ENCODE measurements around the gene HEPACAM. TPM values are rescaled to one million over a fixed set of nuclear protein-coding genes. Genes with fewer than 3 reads are reported as not detected.

HEPACAM gene
- total RNA-seq, 1 experiment from 2014 or later = not detected

DNA sequence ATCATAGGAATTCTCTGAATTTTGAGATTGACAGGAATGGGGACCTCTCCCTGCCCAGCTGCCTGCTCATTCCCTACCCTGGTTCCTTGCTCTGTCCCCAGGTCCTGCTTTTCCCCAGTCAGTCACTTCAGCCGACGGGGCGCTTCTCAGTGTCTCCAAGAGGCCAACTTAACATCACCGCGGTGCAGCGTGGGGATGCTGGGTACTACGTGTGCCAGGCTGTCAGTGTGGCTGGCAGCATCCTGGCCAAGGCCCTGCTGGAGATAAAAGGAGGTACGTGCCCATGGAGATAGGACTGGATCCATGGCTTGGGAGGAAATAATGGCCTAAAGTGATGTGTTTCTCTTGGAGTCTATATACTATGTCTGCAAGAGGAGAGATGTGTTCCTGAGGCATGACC is 63.6 kb downstream of the HEPACAM start:
- Histone ChIP-seq H3K9me3 (ENCODE audit: control insufficient read depth, low read depth, low read length) (no peaks in the 10 kb centered on the region), H3K79me2 (ENCODE audit: insufficient read depth, low read length) (no peaks in the 10 kb centered on the region), H3K23ac (ENCODE audit: insufficient read length, low read depth, low read length) (no peak overlapping the region), H3K4me2 (ENCODE audit: insufficient read depth, insufficient read length, low read length) (no peak overlapping the region), H3K27ac (ENCODE audit: insufficient read length, low read depth, low read length) (no peak overlapping the region), H3K56ac (ENCODE audit: insufficient read length, low read depth, low read length) (no peak overlapping the region), H3K4ac (ENCODE audit: low read depth, low read length) (no peak overlapping the region), H2BK15ac (ENCODE audit: low read depth, low read length) (no peak overlapping the region), H3K27me3 (ENCODE audit: insufficient read depth, low read length) (peaks cover 53% of the 10 kb centered on the region), H3T11ph (ENCODE audit: low read length) (no peak overlapping the region), H4K5ac (ENCODE audit: insufficient read length, low read depth, low read length) (no peak overlapping the region), H3K18ac (ENCODE audit: insufficient read length, low read depth, low read length) (no peak overlapping the region), H4K8ac (replicated peaks; ENCODE audit: insufficient read length, low read depth, low read length) (no peak overlapping the region), H3K4me1 (ENCODE audit: insufficient read depth, low read length) (no peaks in the 10 kb centered on the region), H2BK120ac (ENCODE audit: low read depth, low read length, poor library complexity, severe bottlenecking) (no peak overlapping the region), H2BK20ac (ENCODE audit: low read depth, low read length, poor library complexity, severe bottlenecking) (no peak overlapping the region), H3K79me1 (ENCODE audit: insufficient read depth, low read depth, low read length, poor library complexity, severe bottlenecking) (no peaks in the 10 kb centered on the region), H2BK5ac (ENCODE audit: insufficient read length, low read length) (no peak overlapping the region), H3K9ac (ENCODE audit: extremely low read depth, insufficient read length, low read length) (no peak overlapping the region), H3K23me2 (ENCODE audit: insufficient read length, low read depth, low read length, poor library complexity, severe bottlenecking) (peaks cover 5% of the 10 kb centered on the region), H2AK5ac (ENCODE audit: insufficient read length, low read length) (no peak overlapping the region), H4K91ac (ENCODE audit: insufficient read length, low read depth, low read length) (no peak overlapping the region), H2AFZ (ENCODE audit: low read length) (no peak overlapping the region), H3K14ac (ENCODE audit: insufficient read depth, low read length) (no peak overlapping the region), H4K20me1 (ENCODE audit: control insufficient read depth, insufficient read depth, insufficient read length) (no peaks in the 10 kb centered on the region), H2BK12ac (ENCODE audit: insufficient read length, low read depth, low read length) (no peak overlapping the region)
- no peak overlapping the region for H3K27ac Mint-ChIP-seq
- peaks cover 11 to 31% of the 10 kb centered on the region in 2 experiments for H3K4me1 Mint-ChIP-seq
- no peaks in the 10 kb centered on the region; a peak in 2 of 7 replicates for H3K36me3 Mint-ChIP-seq (ENCODE audit: insufficient read depth in 1 of 3, low read depth in 3 of 3)
- WGBS (ENCODE audit: extremely low coverage, insufficient read length, low lambda C conversion rate) = no CpG with 5 or more reads among the region's 8 CpGs
- peaks cover 87% of the 10 kb centered on the region for H3K27me3 Mint-ChIP-seq (ENCODE audit: low read depth)
- H3K9me3 Mint-ChIP-seq = peaks cover 0 to 2% of the 10 kb centered on the region in 2 experiments; a peak in 2 of 5 replicates
- no peak overlapping the region for H3K4me3 Mint-ChIP-seq
- TF ChIP-seq, protein P1, sequence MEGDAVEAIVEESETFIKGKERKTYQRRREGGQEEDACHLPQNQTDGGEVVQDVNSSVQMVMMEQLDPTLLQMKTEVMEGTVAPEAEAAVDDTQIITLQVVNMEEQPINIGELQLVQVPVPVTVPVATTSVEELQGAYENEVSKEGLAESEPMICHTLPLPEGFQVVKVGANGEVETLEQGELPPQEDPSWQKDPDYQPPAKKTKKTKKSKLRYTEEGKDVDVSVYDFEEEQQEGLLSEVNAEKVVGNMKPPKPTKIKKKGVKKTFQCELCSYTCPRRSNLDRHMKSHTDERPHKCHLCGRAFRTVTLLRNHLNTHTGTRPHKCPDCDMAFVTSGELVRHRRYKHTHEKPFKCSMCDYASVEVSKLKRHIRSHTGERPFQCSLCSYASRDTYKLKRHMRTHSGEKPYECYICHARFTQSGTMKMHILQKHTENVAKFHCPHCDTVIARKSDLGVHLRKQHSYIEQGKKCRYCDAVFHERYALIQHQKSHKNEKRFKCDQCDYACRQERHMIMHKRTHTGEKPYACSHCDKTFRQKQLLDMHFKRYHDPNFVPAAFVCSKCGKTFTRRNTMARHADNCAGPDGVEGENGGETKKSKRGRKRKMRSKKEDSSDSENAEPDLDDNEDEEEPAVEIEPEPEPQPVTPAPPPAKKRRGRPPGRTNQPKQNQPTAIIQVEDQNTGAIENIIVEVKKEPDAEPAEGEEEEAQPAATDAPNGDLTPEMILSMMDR (conservative IDR thresholded peaks at IDR 0.05) = no peak
- DNase-seq = no peak

Data from H9 (cell line).